ENCODE measurements around the gene DACT2.

Gene DACT2

DNA sequence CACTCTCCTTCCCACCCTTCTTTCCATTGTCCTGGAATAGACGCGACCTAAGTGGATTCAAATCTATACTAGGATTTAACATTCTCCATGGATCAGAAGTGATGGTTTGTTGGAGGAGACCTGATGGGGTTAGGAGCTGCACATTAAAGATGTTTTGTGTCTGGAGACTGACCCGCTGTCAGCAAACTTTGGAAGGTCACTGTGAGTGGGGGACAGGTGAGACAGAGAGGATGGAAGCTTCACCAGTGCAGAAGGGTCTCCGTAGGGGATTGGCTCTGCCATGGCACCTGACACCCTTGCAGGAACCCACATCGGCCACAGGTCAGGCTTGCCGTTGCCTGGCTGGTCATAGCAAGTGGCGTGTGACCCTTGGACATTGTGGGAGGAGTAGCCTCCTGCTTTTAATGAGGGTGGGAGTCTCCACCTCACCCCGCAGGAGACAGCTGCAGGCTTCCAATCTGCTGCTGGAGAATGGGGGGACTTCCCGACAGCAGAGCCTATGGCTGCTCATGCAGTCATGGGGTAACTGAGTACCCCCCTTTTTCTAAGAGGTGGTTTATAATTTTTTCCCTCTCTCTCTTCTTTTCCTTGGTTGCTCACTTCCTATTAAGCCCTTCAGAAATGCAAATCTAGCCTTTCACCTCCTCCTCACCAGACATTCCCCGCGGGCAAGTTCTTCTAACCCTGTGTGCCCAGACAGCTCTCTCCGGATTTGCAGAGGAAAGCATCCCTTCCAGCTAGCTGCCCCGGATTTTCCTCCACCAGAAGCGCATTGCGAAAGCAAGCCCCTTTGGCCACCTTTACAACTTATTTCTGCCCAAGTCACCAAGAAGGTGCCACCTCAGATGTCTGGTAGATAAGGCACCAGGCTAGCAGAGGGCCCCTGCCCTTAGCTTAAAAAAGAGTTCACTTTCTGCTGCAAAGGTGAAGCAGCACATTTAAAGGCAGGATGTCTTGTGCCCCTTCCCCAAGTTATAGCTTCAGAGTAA is 53.5 kb downstream of the DACT2 start:
- no peak for DNase-seq (ENCODE audit: low spot score)

DNA sequence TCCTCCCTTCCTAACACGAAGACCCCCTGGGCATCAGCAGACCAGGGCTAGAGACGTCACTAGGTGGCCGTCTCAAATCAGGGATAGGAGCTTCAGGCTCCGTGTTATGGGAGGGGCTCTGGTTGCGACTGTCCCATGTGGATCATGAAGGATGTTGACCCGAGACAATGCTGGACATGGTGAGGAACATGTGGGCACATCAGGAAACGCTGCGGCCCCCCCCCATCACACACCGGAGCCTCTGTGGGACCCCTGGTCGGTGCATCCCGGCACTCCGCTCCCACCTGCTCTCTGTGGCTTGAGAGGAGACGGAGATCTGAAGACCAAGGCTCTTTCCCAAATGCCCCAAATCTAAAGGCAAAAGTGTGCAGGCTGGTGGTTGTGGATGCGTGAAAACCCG is 54.2 kb downstream of the DACT2 start:
- DNase-seq (ENCODE audit: low spot score) = no peak

DNA sequence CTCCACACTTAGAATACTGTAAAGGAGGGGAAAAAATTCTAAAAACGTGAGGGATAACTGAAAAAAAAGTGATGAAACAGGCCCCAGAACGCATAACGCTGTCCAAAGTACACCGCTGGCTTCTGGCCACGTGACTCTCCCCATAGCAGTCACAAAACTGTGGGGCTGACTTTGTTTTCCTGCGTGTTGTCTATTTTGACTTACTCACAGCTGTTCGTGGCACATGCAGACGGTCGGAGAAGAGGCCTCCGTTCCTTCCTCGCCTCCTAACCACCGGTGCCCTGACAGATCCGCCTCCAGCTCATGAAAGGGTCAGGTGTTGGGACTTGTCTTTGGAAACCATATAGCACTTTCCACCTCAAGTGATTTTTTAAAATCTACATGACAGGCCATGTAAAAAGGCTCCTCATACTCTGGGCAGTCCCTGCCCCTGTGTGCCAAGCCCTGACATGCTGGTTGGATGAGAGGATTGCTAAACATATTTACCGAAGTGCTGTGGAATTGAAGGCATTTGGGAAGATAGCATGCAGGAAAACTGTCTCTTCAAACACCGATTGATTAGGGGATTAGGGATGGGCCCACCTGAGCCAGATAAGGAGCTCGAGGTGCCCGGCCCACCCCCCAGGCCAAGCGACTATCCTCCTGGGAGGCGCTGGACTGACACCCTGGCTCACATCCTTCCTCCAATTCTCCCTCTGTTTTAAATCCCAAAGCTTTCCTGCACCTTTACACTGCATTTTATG is 54.8 kb downstream of the DACT2 start:
- no peak for DNase-seq (ENCODE audit: low spot score)

GRCh38 chr6:168263351-168263905 is 56.1 kb downstream of the DACT2 start:
- no peak for DNase-seq (ENCODE audit: low spot score)

DNA sequence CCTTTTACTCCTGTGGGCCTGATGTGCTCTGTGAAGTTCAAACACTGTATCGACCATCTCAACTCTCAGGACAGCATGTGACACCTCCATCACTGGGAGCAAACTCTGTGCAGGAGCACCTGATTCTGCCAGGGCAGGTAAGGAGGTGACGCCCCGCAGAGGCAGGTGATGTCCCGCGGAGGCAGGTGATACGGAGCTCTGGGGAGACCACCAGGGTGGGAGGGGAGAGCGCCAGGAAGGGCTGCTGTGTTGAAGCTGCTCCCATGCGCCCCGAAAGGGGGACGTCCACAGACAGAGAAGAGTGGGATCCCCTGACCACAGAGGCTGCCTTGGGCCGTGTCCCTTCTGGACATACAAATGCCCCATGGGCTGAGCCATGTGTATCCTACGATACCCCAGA is 58.3 kb downstream of the DACT2 start:
- no peak for DNase-seq (ENCODE audit: low spot score)

DNA sequence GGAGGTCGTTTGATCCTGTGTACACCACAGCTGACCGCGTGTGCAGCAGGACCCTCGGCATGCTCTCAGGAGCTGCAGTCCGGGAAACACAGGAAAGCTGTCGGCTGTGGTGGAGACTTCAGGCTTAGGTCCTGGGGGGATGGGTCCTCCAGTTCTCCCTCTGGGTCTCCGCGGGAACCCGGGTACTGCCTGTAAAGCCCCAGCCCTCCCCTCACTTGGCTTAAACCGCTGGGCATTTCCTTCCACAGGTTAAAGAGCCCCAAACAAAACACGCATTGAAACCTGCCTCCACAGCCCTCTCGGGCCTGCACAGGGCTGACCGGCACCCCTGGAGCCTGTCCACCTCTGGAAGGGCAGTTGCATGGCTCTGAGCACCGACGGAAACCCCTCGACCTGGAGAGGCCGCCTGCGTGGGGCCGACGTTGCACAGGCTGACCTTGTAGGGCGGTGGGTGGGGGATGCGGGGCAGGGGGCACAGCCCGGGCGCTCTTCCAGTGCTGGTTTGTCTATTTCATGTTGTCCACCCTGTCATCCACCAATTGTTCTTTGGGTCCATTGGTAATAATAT is 59.1 kb downstream of the DACT2 start:
- no peak for DNase-seq (ENCODE audit: low spot score)

DNA sequence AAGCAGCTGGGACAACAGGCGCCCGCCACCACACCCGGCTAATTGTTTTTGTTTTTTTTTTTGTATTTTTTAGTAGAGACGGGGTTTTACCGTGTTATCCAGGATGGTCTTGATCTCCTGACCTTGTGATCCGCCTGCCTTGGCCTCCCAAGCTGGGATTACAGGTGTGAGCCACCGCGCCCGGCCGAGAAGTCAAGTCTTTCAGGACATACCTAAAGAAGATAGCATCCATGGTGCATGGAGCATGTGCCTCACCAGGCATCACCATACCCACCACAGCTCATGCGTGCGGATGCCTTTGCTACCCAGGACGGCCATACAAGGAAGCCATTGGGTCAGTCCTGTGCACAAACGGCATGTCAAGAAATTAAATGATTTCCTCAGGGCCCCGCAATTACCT is 60.8 kb downstream of the DACT2 start:
- DNase-seq (ENCODE audit: low spot score) = no peak

- no peak for DNase-seq (ENCODE audit: low spot score)
Observed at GRCh38 chr6:168256940-168257339, 62.6 kb downstream of the DACT2 start.

All from AG08395 (cell line).